Hepatocyte (in vitro differentiated cells): ENCODE measurements around the gene MTARC2. TPM values are rescaled to one million over a fixed set of nuclear protein-coding genes. Genes with fewer than 3 reads are reported as not detected.

Source experiments
- DNase-seq: peaks from one replicate; pipeline ENCODE4 v3.0.0-alpha.2; 2016; ENCODE audit warnings: low spot score
- H2AFZ ChIP-seq: fragments of 200-600 bp; sonication (generic); 2 replicates; pipeline ENCODE4 v1.6.0; 2016; ENCODE audit warnings: antibody characterized with exemption, mild to moderate bottlenecking
- H3K27ac ChIP-seq: fragments of 200-600 bp; sonication (generic); 2 replicates; pipeline ENCODE4 v1.5.1; 2016; ENCODE audit warnings: mild to moderate bottlenecking
- H3K27me3 ChIP-seq: fragments of 200-600 bp; sonication (generic); 2 replicates; pipeline ENCODE4 v1.6.1; 2016
- H3K36me3 ChIP-seq: fragments of 200-600 bp; sonication (generic); replicated peaks from 2 replicates; pipeline ENCODE4 v1.5.1; 2016; ENCODE audit warnings: low read depth; ENCODE audit not compliant: insufficient read depth
- H3K4me1 ChIP-seq: fragments of 200-600 bp; sonication (generic); 2 replicates; pipeline ENCODE4 v1.5.1; 2016; ENCODE audit warnings: mild to moderate bottlenecking, moderate library complexity; ENCODE audit not compliant: insufficient read depth
- H3K4me2 ChIP-seq: fragments of 200-600 bp; sonication (generic); 2 replicates; pipeline ENCODE4 v1.6.0; 2016
- H3K4me3 ChIP-seq: fragments of 200-600 bp; sonication (generic); 2 replicates; pipeline ENCODE4 v1.5.1; 2016; ENCODE audit warnings: mild to moderate bottlenecking
- H3K79me2 ChIP-seq: fragments of 200-600 bp; sonication (generic); 2 replicates; pipeline ENCODE4 v1.6.0; 2017; ENCODE audit warnings: mild to moderate bottlenecking
- H3K9me2 ChIP-seq: fragments of 200-600 bp; sonication (generic); replicated peaks from 2 replicates; pipeline ENCODE4 v1.6.0; 2017; ENCODE audit warnings: mild to moderate bottlenecking; ENCODE audit not compliant: insufficient read depth
- H3K9me3 ChIP-seq: fragments of 200-600 bp; sonication (generic); 2 replicates; pipeline ENCODE4 v1.5.1; 2016; ENCODE audit warnings: low read depth, mild to moderate bottlenecking
- H4K20me1 ChIP-seq: fragments of 200-600 bp; sonication (generic); 2 replicates; pipeline ENCODE4 v1.6.0; 2016; ENCODE audit warnings: mild to moderate bottlenecking; ENCODE audit not compliant: insufficient read depth, poor library complexity, severe bottlenecking
- EZH2 ChIP-seq: fragments of 200-600 bp; sonication (generic); IDR thresholded peaks from 2 replicates; pipeline ENCODE4 v1.6.1; 2016; ENCODE audit warnings: antibody characterized with exemption, mild to moderate bottlenecking, borderline replicate concordance
- EZH2phosphoT487 ChIP-seq: fragments of 200-600 bp; sonication (generic); IDR thresholded peaks from one replicate; pipeline ENCODE4 v1.6.1; 2018; ENCODE audit warnings: antibody characterized with exemption, mild to moderate bottlenecking, low read depth, moderate library complexity; ENCODE audit not compliant: unreplicated experiment, severe bottlenecking
- WGBS: methylation state at CpG from one replicate; pipeline ENCODE4 v1.1.6; 2016; ENCODE audit warnings: low lambda C conversion rate; ENCODE audit errors: missing lambda C conversion rate; 5-methylcytosine and 5-hydroxymethylcytosine counted together
- polyA plus RNA-seq: library from polyadenylated mRNA; unstranded; fragments of >200 nt; fragmentation: Nextera tagmentation; extraction: Ambion mirVana; gene quantifications from 2 replicates; pipeline ENCODE4 v1.2.1, GENCODE V29; 2016
- total RNA-seq: library from RNA; depleted of rRNA; stranded (reverse); fragments of >200 nt; gene quantifications from 2 replicates; pipeline ENCODE4 v1.2.3, GENCODE V29; 2014
- TF ChIP-seq, protein P1 (sequence below): fragments of 200-600 bp; sonication (generic); IDR thresholded peaks from 2 replicates; pipeline ENCODE4 v1.5.1; 2016; ENCODE audit warnings: antibody characterized with exemption, mild to moderate bottlenecking; ENCODE audit not compliant: poor library complexity

Gene MTARC2
- total and polyA plus RNA-seq, 2 experiments from 2014 or later: 23.7 to 24.4 TPM

DNA sequence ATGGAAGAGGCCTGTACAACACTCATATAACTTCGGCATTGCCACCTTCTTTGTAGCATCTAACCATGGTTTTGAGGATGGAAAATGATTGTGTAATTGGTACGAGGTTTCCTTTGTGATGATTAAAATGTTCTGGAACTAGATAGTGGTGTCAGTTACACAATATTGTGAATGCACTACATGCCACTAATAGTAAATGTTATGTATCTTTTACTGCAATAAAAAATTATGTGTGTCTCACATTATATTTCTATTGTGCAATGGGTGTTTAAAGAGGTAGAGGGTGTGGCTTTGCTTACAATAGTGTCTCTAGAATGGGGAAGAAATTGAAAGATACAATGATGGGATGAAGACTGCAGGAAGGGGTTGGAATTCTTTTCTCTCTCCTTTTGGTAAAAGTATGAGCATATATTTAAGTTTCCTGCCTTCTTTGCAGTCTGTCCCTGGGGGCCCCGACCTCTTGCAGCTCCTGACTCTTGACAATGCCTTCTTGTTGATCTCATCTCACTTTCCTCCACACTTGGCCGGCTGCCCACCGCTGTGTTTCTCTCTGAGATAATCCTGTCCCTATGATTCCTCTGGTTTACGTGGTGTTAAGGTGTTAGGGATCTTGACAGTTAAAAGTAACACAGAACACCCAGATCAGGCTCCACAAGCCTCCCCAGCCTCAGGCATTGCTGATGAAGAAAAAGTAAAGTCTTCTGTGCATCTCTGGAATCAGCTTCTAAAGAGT is 77.9 kb downstream of the MTARC2 start:
- H4K20me1 ChIP-seq: no peaks in the 10 kb centered on the region
- H2AFZ ChIP-seq: no peak overlapping the region
- 49% methylated on average over 6 of the region's 6 CpGs for WGBS
- no peak overlapping the region for H3K4me3 ChIP-seq
- peaks cover 4% of the 10 kb centered on the region for H3K4me1 ChIP-seq
- no peak for DNase-seq
- no peaks in the 10 kb centered on the region for H3K9me3 ChIP-seq
- TF ChIP-seq EZH2phosphoT487 (no peak), EZH2 (no peak)
- TF ChIP-seq, protein P1, sequence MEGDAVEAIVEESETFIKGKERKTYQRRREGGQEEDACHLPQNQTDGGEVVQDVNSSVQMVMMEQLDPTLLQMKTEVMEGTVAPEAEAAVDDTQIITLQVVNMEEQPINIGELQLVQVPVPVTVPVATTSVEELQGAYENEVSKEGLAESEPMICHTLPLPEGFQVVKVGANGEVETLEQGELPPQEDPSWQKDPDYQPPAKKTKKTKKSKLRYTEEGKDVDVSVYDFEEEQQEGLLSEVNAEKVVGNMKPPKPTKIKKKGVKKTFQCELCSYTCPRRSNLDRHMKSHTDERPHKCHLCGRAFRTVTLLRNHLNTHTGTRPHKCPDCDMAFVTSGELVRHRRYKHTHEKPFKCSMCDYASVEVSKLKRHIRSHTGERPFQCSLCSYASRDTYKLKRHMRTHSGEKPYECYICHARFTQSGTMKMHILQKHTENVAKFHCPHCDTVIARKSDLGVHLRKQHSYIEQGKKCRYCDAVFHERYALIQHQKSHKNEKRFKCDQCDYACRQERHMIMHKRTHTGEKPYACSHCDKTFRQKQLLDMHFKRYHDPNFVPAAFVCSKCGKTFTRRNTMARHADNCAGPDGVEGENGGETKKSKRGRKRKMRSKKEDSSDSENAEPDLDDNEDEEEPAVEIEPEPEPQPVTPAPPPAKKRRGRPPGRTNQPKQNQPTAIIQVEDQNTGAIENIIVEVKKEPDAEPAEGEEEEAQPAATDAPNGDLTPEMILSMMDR: no peak
- H3K79me2 ChIP-seq: no peaks in the 10 kb centered on the region
- no peak overlapping the region for H3K4me2 ChIP-seq
- no peak overlapping the region for H3K27ac ChIP-seq
- no peaks in the 10 kb centered on the region for H3K27me3 ChIP-seq
- no peaks in the 10 kb centered on the region for H3K36me3 ChIP-seq
- no peaks in the 10 kb centered on the region for H3K9me2 ChIP-seq

DNA sequence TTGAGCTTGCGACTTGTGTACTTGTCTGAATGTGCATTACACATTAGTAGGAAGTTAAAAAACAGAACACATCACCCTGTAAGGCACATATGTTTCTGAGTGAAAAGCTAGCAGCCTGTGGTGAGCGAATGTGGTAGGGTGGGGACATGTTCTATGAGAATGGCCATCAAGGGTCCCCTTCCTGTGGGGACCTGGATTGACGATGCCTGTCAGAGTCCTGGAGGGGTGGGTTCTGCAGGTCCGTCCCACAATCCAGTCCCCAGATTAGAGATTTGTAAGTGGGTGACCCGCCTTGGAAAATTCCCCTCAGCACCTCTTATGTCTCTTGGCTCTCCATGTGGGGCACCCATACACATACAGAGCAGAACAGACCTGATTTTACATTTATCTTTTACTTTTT is 78.6 kb downstream of the MTARC2 start:
- WGBS: 93% methylated on average over 5 of the region's 5 CpGs
- peaks cover 4% of the 10 kb centered on the region for H3K4me1 ChIP-seq
- TF ChIP-seq EZH2phosphoT487 (no peak), EZH2 (no peak)
- TF ChIP-seq, protein P1: no peak

DNA sequence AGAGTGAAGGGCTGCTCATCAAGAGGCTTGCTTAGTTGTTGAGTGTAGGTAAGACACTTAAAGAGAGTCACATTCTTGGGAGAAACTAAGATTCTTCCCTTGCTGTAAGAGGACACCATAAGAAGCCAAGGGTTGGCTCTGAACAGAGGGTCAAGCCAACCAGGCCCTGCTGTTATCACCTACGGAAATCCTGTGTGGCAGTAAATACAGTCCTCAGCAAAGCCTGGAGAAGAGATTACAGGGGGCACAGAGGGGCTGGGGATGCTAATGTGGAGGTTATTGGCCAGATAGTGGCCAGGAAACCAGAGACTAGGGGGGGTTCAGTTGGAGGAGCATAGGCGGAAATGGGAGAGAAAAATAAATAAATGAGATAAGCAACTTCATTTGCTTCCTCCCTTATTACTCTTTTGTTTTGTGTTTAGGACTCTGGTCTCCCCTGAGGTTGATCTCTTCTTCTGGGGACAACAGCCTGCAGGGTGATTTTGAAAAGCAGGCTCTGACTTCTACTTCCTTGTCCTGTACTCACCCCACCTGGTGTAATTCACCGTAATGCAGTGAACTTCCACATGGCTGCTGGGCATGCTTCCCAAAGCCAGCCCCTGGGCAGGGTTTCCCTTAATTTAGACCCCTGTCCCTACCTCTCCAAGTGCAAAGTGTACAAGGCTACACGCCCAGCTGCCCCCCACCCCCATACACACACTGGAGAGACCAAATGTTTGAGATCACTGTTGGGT is 79.5 kb downstream of the MTARC2 start:
- DNase-seq: no peak
- H3K27ac ChIP-seq: no peak overlapping the region
- no peaks in the 10 kb centered on the region for H3K36me3 ChIP-seq
- no peaks in the 10 kb centered on the region for H3K79me2 ChIP-seq
- WGBS: 61% methylated on average over 4 of the region's 4 CpGs
- H3K4me2 ChIP-seq: no peak overlapping the region
- H2AFZ ChIP-seq: no peak overlapping the region
- H3K27me3 ChIP-seq: no peaks in the 10 kb centered on the region
- no peak overlapping the region for H3K4me3 ChIP-seq
- H4K20me1 ChIP-seq: no peaks in the 10 kb centered on the region
- no peaks in the 10 kb centered on the region for H3K9me2 ChIP-seq
- H3K9me3 ChIP-seq: no peaks in the 10 kb centered on the region
- no peak for TF ChIP-seq EZH2
- TF ChIP-seq, protein P1: no peak
- peaks cover 4% of the 10 kb centered on the region for H3K4me1 ChIP-seq

More for the DNA sequence above, 78.6 kb downstream of the MTARC2 start:
- no peaks in the 10 kb centered on the region for H3K27me3 ChIP-seq
- H3K4me3 ChIP-seq: no peak overlapping the region
- H3K36me3 ChIP-seq: no peaks in the 10 kb centered on the region
- DNase-seq: no peak
- H3K79me2 ChIP-seq: no peaks in the 10 kb centered on the region
- no peaks in the 10 kb centered on the region for H3K9me3 ChIP-seq
- no peaks in the 10 kb centered on the region for H3K9me2 ChIP-seq
- H3K27ac ChIP-seq: no peak overlapping the region
- no peak overlapping the region for H3K4me2 ChIP-seq
- H2AFZ ChIP-seq: no peak overlapping the region
- no peaks in the 10 kb centered on the region for H4K20me1 ChIP-seq
